Ovary (tissue), 3 donors: Measurements from ENCODE around the gene ARHGEF25.
A peak's percentile ranks its signal among the peaks of the same experiment; 100 is the strongest.

ENCODE experiments used
- EP300 ChIP-seq: sonication (generic); formaldehyde crosslinking; IDR thresholded peaks from one replicate; pipeline ENCODE4 v1.6.1; 2017; ENCODE audit warnings: antibody characterized with exemption
- POLR2A ChIP-seq: fragments of 450-650 bp; IDR thresholded peaks from one replicate; pipeline ENCODE4 v1.6.1; 2017; ENCODE audit warnings: antibody characterized with exemption, mild to moderate bottlenecking, moderate library complexity
- TF ChIP-seq, protein P1 (sequence below), 3 donors: fragments of 450-650 bp in 2 of 3; fragments of 200-600 bp in 1 of 3; IDR thresholded peaks; one replicate each; pipeline versions ENCODE4 v1.5.1 to v1.8.0; 2016 to 2022; ENCODE audit warnings: antibody characterized with exemption in 3 of 3, mild to moderate bottlenecking in 1 of 3
- donor health status: DM: no; HTN: no; CAD: no.

DNA sequence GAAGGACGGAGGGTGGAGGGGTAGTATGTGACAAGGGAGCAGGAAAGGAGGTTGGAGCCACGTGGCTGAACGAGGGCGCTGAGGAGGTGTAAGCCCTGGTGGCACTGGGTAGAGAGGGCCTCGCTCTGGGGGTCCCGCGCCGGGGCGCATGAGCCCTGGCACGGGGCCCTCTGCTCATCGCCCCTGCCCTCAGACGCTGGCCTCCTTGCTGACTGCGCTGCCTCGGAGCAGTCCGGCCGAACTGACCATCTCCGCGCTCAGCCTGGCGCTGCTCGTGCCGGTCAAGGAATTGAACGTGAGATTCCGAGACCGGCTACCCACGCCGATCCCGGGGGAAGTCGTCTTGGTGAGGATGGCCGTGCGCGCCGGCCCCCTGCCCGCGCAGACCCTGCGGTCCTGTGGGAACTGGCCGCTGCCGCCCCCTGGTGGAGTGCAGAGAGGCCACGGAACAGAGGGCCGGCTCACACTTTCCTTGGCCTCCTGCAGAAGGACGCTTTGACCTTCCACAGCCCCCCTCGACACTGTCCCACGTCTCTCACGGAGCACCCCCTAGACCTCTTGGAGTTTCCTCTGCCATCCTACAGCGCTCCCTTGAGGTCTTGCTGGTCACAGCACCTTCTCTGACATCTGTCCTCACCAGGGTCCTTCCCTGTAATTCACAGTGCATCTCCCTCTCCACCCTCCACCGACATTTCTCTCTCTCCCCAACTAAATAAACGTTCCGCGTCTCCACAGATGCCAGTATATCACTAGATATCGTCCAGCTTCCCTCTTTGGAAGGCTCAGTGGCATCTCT lies 10.5 kb downstream of the ARHGEF25 start:
- TF ChIP-seq, protein P1, sequence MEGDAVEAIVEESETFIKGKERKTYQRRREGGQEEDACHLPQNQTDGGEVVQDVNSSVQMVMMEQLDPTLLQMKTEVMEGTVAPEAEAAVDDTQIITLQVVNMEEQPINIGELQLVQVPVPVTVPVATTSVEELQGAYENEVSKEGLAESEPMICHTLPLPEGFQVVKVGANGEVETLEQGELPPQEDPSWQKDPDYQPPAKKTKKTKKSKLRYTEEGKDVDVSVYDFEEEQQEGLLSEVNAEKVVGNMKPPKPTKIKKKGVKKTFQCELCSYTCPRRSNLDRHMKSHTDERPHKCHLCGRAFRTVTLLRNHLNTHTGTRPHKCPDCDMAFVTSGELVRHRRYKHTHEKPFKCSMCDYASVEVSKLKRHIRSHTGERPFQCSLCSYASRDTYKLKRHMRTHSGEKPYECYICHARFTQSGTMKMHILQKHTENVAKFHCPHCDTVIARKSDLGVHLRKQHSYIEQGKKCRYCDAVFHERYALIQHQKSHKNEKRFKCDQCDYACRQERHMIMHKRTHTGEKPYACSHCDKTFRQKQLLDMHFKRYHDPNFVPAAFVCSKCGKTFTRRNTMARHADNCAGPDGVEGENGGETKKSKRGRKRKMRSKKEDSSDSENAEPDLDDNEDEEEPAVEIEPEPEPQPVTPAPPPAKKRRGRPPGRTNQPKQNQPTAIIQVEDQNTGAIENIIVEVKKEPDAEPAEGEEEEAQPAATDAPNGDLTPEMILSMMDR (IDR thresholded peaks at IDR 0.05): peak; percentile 88 to 97 (median 92)
- TF ChIP-seq POLR2A (no peak), EP300 (no peak)
